GM04503 (cell line): ENCODE data around the gene VIPR1.
"Not testable (repeated sequence)": the region's sequence is repeated elsewhere in the genome, so short reads cannot be mapped to it uniquely, and the experiment has no call there.

Source experiments
- DNase-seq: peaks from one replicate; pipeline ENCODE4 v3.0.0-alpha.2; 2012; ENCODE audit warnings: low read depth

The VIPR1 gene

DNA sequence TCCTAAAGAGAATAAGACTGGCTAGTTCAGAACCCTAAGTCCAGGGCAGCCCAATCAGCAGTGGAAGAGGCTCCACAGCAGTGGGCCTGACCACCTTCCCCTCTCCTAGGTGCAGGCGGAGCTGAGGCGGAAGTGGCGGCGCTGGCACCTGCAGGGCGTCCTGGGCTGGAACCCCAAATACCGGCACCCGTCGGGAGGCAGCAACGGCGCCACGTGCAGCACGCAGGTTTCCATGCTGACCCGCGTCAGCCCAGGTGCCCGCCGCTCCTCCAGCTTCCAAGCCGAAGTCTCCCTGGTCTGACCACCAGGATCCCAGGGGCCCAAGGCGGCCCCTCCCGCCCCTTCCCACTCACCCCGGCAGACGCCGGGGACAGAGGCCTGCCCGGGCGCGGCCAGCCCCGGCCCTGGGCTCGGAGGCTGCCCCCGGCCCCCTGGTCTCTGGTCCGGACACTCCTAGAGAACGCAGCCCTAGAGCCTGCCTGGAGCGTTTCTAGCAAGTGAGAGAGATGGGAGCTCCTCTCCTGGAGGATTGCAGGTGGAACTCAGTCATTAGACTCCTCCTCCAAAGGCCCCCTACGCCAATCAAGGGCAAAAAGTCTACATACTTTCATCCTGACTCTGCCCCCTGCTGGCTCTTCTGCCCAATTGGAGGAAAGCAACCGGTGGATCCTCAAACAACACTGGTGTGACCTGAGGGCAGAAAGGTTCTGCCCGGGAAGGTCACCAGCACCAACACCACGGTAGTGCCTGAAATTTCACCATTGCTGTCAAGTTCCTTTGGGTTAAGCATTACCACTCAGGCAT, 33.7 kb downstream of the VIPR1 start:
- no peak for DNase-seq

DNA sequence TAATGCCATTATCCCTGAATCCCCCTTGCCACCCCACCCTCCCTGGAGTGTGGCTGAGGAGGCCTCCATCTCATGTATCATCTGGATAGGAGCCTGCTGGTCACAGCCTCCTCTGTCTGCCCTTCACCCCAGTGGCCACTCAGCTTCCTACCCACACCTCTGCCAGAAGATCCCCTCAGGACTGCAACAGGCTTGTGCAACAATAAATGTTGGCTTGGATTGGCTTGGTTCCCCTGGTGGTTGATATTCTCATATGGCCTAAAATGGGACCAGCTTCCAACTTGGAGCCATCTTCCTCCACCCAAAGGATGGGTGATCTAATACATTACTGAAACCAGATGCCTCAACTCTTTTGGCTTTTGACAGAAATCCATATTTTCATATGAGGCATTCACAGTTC, 34.9 kb downstream of the VIPR1 start:
- no peak for DNase-seq

GRCh38 chr3:42539871-42540714, 37.6 kb downstream of the VIPR1 start:
- DNase-seq, result no peak

GRCh38 chr3:42541079-42541478, 38.6 kb downstream of the VIPR1 start:
- DNase-seq, result no peak

- DNase-seq, result no peak
These were observed 42.2 kb downstream of the VIPR1 start for GRCh38 chr3:42544492-42545283.

DNA sequence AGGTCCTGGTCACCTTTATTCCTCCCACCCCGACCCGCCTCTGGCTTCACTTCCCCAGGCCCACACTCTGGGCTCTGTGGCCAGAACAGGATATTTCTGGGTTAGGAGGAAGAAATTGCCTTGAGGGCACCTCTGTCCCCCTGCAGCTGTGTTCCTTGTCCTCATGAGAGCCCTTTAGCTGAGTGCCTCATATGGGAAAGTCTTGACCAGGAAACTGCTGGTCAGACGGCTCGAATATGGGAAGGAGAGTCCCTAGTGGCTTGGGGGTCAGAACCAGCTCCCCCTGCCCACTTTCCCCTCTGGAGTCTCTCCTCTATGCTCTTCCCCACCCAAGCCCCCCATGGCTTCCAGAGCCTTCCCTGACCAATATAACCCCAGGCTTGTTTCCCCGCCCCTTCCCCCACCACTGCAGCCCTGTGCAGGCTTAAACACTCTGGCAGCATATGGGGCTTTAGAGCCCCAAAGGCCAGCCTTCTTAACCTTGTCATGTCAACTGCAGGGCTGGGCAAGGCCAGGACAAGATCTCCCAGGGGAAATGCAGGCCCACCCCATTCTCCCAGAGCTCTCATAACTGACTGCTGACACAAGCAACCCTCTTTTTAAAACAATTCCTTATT, 42.9 kb downstream of the VIPR1 start:
- DNase-seq, result no peak

DNA sequence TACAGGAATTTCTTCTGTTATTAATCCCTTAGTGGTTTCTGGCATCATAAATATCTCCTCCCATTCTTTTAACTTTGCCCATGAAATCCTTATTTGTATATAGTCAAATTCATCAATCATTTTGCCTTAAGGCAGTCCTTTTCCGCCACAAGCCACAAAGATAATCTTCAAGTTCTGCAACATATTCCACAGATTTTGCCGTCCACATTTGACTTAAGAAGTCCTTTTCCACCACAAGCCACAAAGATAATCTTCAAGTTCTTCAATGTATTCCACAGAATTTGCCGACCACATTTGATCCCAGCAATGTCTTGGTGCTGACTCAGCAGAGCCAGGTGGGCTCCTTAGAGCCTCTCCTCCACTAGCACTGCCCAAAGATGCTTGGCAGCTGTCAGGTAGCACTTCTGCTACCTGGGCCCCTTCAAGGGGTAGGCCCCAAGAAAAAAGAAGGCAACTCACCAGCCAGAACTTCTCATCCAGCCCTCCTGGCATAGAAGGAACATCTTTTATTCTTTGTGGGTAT, 44.3 kb downstream of the VIPR1 start:
- no peak for DNase-seq

DNA sequence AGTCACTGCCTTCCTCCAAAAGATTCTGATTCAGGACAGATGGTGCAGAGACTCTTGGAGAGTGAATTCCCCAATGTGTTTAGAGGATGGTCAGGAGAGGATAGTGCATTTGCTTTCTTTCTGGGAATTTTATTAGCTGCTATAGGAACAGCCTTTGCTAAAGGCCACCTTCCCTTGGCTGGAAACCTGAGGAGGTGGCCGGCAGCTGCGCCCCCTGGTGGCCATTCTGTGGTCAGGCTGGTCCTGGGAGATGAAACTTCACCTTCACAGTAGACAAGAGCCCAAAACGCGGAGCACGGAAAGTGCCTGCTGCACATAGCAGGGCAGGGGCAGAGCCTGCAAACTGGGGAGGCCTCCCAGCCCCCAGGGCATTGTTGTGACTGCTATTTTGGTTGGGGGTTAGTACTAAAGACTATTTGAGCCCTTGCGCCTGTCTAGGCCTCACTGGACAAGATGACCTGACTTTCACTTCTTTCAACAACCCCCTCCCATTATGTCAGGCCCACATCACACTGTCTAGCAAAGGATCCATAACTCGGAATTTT, 45.0 kb downstream of the VIPR1 start:
- no peak for DNase-seq

- no peak for DNase-seq
These were observed 46.7 kb downstream of the VIPR1 start for GRCh38 chr3:42549131-42549530.

DNA sequence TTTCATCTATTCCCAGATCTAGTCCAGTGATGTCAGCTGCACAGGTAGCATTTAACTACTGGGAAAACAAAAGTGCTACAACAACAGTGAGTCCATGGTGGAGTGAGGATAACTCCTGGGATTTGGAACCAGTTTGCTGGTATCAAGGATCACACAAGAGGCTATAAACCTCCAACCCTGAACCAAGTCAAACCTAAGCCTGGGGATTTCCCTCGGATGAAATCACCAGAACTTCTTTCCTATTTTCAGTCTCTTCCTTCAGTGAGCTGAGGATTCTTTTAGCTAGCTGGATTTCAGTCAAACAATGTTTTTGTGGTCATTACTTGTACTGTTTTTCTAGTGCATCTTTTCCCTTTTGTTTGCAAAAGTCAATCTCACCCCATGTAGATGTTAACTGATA, 47.8 kb downstream of the VIPR1 start:
- no peak for DNase-seq

DNA sequence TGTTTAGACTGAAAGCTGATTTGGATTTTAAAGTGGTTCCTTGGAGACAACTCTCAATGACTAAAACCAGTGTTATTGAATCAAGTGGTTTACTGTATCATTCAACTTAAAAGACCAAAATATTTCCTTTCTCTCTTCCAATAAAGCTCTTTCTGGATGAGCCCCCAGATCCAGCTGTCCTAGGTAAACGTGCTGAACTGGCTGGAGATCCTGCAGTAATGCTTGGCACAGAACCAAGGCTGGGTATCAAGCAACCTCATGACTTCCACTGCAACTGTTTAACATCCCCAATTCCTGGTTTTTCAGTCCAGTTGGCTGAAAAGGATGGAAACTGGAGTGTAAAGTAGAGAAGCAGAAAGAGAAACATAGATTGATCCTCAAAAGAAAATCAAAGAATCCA, 50.4 kb downstream of the VIPR1 start:
- DNase-seq, result no peak

GRCh38 chr3:42556089-42556632, 53.7 kb downstream of the VIPR1 start:
- no peak for DNase-seq

GRCh38 chr3:42556817-42557216, 54.4 kb downstream of the VIPR1 start:
- not testable (repeated sequence) for DNase-seq

GRCh38 chr3:42557854-42558253, 55.4 kb downstream of the VIPR1 start:
- DNase-seq, result no peak

- no peak for DNase-seq
These were observed 59.8 kb downstream of the VIPR1 start for GRCh38 chr3:42562047-42562907.

DNA sequence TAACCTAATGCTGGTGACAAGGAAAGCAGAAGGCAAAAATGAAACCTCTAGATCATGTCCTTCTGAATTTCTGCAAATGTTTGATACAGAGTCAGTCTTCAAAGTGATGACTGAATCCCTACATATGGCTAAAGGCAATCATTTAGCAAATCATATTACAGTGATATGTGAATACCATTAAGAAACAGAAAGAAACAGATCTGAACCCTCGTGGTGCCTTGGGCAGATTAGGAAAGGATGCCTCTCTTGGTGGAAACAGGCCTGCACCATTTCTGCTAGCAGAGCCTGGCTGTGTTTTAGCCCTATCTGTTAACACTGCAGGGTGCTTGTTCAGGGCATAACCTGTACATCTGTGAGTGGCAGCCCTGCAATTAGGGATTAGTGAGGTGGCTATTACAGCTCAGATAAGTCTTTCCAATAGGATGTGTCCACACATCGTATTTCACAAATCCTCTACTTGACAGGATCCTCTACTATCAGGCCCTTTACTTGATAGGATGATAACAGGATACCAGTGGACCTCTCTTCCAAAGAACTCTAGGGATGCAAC, 67.2 kb downstream of the VIPR1 start:
- DNase-seq, result no peak

DNA sequence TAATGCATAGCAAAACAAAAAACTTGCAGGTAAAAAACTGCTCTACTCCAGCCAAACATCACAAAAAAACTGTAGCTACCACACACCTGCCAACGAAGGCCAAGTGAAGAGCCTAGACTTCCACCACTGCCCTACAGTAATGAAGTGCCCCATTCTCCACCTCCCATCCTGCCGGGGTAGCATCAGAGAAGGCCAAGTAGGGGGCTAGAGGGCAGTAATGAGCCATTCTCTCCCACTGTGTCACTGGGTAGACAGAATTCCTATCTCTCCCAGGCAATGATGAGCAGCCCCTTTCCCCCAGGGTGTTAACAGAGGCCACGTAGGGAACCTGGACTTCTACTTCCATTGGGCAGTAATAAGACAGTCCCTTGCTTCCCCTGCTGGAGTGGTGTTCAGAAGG, 69.8 kb downstream of the VIPR1 start:
- no peak for DNase-seq

DNA sequence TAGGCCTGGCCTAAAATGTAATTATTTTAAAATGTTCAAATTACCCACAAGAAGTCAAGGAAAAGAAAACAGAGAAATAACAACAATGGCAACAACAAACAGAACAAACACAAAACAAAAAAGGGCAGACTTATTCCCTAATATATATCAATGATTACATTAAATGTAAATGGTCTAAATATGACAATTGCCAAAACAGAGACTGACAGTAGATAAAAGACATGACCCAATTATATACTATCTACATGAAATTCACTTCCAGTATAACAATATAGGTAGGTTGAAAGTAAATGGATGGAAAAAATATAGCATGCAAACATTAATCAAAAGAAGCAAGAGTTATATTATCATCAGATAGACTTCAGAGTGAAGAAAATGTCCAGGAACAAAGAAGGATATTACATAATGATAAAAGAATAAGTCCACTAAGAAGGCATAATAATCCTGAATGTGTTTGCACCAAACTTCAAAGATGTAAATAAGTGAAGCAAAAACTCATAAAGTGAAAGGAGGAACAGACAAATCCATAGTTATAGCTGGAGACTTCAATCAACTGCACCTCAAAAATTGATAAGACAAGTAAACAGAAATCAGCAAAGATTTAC, 72.8 kb downstream of the VIPR1 start:
- DNase-seq, result no peak

- DNase-seq, result no peak
These were observed 75.6 kb downstream of the VIPR1 start for GRCh38 chr3:42578054-42578453.

DNA sequence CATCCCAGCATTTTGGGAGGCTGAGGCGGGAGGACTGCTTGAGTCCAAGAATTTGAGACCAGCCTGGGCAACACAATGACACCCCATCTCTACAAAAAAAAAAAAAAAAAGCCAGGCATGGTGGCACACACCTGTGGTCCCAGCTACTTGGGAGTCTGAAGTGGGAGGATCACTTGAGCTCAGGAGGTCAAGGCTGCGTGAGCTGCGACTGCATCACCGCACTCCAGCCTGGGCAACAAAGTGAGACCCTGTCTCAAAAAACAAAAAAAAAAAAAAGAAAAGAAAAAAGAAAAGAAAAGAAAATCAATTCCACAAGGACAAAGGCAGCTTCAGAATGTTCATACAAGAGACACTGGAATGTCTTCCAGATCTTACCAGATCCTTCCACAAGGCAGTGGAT, 76.9 kb downstream of the VIPR1 start:
- not testable (repeated sequence) for DNase-seq
